Small intestine (tissue), 7 donors: Measurements from ENCODE around the gene MYOM3. TPM values are rescaled to one million over a fixed set of nuclear protein-coding genes. Genes with fewer than 3 reads are reported as not detected.

Experiments used
- DNase-seq, 2 donors: peaks; one replicate each; pipeline versions ENCODE4 v3.0.0 to v3.0.0-alpha.2; 2013
- FAIRE-seq: peaks from 2 replicates; lab custom pipeline; 2012; peaks lifted over from hg19 to GRCh38; lab: Jason Lieb, UNC
- H3K27ac ChIP-seq, 3 donors: one replicate each; pipeline ENCODE4 v1.5.1; 2013; ENCODE audit warnings: low read length in 2 of 3, mild to moderate bottlenecking in 2 of 3, control low read depth in 1 of 3, inconsistent platforms in 1 of 3, low read depth in 1 of 3, moderate library complexity in 1 of 3
- H3K27me3 ChIP-seq, 3 donors: one replicate each; pipeline ENCODE4 v1.6.1; 2013; ENCODE audit warnings: low read length in 3 of 3, inconsistent platforms in 1 of 3; ENCODE audit not compliant: control insufficient read depth in 3 of 3, insufficient read depth in 3 of 3
- H3K36me3 ChIP-seq, 3 donors: one replicate each; pipeline ENCODE4 v1.6.1; 2013; ENCODE audit warnings: low read length in 3 of 3, inconsistent platforms in 1 of 3, low read depth in 1 of 3, mild to moderate bottlenecking in 1 of 3, moderate library complexity in 1 of 3; ENCODE audit not compliant: control insufficient read depth in 3 of 3, insufficient read depth in 2 of 3
- H3K4me1 ChIP-seq, 3 donors: one replicate each; pipeline ENCODE4 v1.6.1; 2013; ENCODE audit warnings: low read length in 2 of 3, inconsistent platforms in 1 of 3, low read depth in 1 of 3, mild to moderate bottlenecking in 1 of 3, moderate library complexity in 1 of 3; ENCODE audit not compliant: control insufficient read depth in 3 of 3, insufficient read depth in 2 of 3
- H3K4me3 ChIP-seq, 3 donors: one replicate each; pipeline ENCODE4 v1.5.1; 2013; ENCODE audit warnings: low read length in 3 of 3, control low read depth in 1 of 3, inconsistent platforms in 1 of 3, low read depth in 1 of 3, mild to moderate bottlenecking in 1 of 3, moderate library complexity in 1 of 3
- H3K9me3 ChIP-seq, 2 donors: one replicate each; pipeline ENCODE4 v1.6.1; 2013; ENCODE audit warnings: low read depth in 1 of 2, low read length in 1 of 2; ENCODE audit not compliant: control insufficient read depth in 2 of 2, insufficient read depth in 1 of 2
- WGBS, 3 donors: extraction: QIAGEN DNeasy Blood & Tissue Kit; methylation state at CpG; one replicate each; pipeline ENCODE4 v1.1.7; 2013; 5-methylcytosine and 5-hydroxymethylcytosine counted together
- polyA plus RNA-seq, 4 donors: library from polyadenylated mRNA; stranded (reverse) in 3 of 4; unstranded in 1 of 4; fragments of 200-250 nt in 3 of 4; fragments of 120-200 nt in 1 of 4; gene quantifications; one replicate each; pipeline versions ENCODE4 v1.2.1 to v1.2.3, GENCODE V29; 2013
- donor health status: healthy with polysubstance abuse.
- donor health status: control.
- donor health status: control.
- donor health status: Bipolar disorder and iron deficiency.
- donor health status: healthy.

Gene MYOM3
- polyA plus RNA-seq, 4 donors = 1.7 to 84.8 (median 5.7) TPM

DNA sequence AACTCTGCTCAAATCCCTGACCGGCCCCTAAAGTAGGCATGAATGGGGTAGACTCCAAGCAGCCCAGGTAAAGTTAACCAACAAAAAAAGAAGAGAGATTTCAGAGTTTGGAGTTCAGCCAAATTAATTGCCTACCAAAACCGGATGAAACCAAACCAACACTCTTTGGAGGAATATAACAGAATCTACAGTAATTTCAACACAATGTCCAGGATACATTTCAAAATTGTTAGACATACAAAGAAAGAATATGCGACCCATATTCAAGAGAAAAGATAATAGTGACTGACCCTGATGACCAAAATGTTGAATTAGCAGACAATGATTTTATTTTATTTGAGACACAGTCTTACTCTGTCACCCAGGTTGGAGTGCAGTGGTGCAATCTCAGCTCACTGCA is 18.4 kb upstream of the MYOM3 start:
- H3K4me1 ChIP-seq = no peaks in the 10 kb centered on the region
- H3K36me3 ChIP-seq = peaks cover 5 to 64% (median 28%) of the 10 kb centered on the region in 3 donors
- H3K27ac ChIP-seq = no peak overlapping the region
- no peak for FAIRE-seq
- H3K27me3 ChIP-seq = no peaks in the 10 kb centered on the region
- WGBS, 3 donors = 81 to 85% (median 81%) methylated on average over 3 of the region's 3 CpGs
- H3K9me3 ChIP-seq = peaks cover 0 to 7% of the 10 kb centered on the region in 2 donors
- no peak overlapping the region for H3K4me3 ChIP-seq
- DNase-seq = no peak

DNA sequence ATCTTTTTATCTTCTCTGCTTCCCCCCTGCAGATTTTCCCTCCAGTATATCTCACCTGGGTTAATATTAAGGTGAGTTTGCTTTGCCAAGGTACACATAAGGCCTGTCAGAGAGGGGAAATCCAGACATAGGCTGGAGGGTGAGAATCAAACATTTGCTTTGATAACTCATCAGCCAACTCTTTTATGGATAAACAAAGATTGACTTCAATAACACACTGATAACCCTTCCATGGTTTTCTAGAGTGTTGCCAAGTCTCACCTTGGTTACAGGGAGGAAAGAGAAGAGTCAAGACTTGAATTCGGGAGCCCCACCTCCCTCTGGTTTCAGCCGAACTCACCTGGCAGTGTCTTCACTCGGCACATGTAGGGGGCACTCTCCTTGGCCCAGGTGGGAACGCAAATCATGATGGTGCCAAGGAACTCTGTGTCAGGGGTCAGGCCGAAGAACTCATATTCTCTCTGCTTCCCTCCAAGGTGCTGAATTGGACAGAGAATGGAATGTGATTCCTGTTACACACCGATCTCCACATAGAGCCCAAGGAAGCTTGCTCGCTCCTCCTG is 15.9 kb upstream of the MYOM3 start:
- Histone ChIP-seq H3K36me3 (peaks cover 5 to 77% (median 26%) of the 10 kb centered on the region in 3 donors), H3K27ac (no peak overlapping the region), H3K4me1 (no peaks in the 10 kb centered on the region), H3K27me3 (no peaks in the 10 kb centered on the region), H3K4me3 (no peak overlapping the region), H3K9me3 (peaks cover 0 to 7% of the 10 kb centered on the region in 2 donors)
- no peak for DNase-seq
- FAIRE-seq = no peak
- 60 to 83% (median 74%) methylated on average over 7 of the region's 7 CpGs for WGBS, 3 donors

DNA sequence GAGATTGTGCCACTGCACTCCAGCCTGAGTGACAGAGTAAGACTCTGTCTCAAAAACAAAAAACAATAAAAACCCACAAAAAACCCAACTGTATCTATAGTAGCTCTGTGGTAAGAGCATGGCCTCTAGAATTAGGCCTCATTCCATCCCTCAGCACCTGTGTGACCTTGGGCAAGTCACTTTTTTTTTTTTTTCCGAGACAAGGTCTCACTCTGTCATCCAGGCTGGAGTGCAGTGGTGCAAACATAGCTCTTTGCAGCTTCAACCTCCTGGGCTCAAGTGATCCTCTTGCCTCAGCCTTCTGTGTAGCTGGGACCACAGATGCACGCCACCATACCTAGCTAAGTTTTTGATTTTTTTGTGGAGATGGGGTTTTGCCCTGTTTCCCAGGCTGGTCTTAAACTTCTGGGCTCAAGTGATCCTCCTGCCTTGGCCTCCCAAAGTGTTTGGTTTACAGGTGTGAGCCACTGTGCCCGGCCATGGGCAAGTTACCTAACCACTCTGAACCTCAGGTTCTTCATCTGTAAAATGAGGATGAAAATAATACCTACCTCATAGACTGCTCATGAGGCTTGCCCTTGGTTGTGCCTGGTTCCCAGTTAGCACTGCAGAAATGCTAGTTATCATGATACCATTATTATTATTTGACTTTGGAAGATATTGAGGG is 15.3 kb upstream of the MYOM3 start:
- DNase-seq = no peak

DNA sequence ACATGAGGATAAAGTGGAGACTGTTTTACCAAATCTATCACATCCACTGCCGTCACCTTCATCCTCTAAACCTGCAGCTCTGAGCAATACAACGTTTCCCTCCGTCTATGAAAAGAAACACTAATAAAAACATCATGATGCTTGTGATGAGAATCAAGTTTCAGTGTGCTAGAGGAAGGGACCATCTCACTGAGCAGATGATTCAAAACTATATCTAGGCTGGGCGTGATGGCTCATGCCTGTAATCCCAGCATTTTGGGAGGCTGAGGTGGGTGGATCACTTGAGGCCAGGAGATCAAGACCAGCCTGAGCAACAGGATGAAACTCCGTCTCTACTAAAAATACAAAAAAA is 14.7 kb upstream of the MYOM3 start:
- H3K36me3 ChIP-seq = peaks cover 4 to 76% (median 24%) of the 10 kb centered on the region in 3 donors
- FAIRE-seq = no peak
- no peak overlapping the region for H3K4me3 ChIP-seq
- 77 to 84% (median 82%) methylated on average over 5 of the region's 5 CpGs for WGBS, 3 donors
- H3K9me3 ChIP-seq = peaks cover 0 to 7% of the 10 kb centered on the region in 2 donors
- H3K4me1 ChIP-seq = peaks cover 0 to 5% (median 0%) of the 10 kb centered on the region in 3 donors
- H3K27me3 ChIP-seq = no peaks in the 10 kb centered on the region
- H3K27ac ChIP-seq = no peak overlapping the region
- DNase-seq = no peak

More for the DNA sequence above, 15.3 kb upstream of the MYOM3 start:
- Histone ChIP-seq H3K27me3 (no peaks in the 10 kb centered on the region), H3K36me3 (peaks cover 5 to 77% (median 26%) of the 10 kb centered on the region in 3 donors), H3K4me3 (no peak overlapping the region), H3K9me3 (peaks cover 0 to 7% of the 10 kb centered on the region in 2 donors), H3K4me1 (no peaks in the 10 kb centered on the region), H3K27ac (no peak overlapping the region)
- 61 to 84% (median 83%) methylated on average over 3 of the region's 3 CpGs for WGBS, 3 donors
- no peak for FAIRE-seq

DNA sequence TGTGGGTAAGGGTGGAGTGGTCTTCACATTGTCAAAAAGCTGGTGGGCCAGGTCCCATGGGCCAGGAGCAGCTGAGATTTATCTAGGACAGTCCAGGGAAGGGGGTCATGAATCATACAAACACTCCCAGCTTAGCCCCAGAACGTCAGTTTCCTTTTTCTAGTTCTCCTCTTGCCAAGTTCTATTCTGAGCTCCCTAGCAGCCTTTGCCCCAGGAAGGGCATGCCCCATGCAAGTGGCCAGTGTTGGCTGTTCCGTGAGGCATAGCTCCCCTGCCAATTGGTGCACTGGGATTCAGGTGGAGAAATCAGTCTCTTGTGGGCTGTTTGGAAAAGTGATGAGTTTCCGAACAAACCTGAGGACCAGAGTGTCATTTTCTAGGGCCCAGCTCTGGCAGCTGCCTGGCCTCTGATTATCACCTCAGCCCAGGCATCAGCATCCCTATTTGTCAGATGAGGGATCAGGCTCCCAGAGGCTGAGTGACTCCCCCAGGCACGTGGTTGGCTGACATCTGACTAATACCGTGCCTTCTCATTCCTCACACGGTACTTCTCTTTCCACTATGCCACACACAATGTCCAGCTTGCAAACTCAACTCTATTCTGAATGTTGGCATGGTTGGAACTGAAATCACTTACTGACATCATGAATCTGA is 14.2 kb upstream of the MYOM3 start:
- peaks cover 2 to 80% (median 26%) of the 10 kb centered on the region in 3 donors for H3K36me3 ChIP-seq
- no peaks in the 10 kb centered on the region for H3K27me3 ChIP-seq
- peaks cover 0 to 10% (median 0%) of the 10 kb centered on the region in 3 donors for H3K4me1 ChIP-seq
- no peak overlapping the region for H3K27ac ChIP-seq
- H3K9me3 ChIP-seq = peaks cover 0 to 7% of the 10 kb centered on the region in 2 donors
- no peak for FAIRE-seq
- no peak for DNase-seq
- H3K4me3 ChIP-seq = no peak overlapping the region
- WGBS, 3 donors = 46 to 71% (median 54%) methylated on average over 6 of the region's 6 CpGs

DNA sequence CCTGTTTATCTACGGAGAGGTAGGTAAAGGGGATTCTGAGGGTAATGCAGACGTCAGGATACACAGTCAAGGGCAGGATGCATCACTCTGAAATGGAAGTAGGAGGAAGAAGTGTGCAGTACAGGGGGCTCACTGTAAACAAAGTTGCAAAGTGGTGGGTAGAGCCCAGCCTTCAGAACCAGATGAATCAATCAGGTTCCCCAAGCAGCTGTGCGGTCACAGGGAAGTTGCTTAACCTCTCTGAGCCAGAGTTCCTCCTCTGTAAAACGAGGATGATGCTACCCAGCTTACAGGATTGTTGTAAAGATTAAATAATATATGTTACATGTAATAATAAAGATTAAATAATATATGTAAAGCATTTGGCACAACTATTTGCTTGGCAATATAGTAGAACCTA is 13.5 kb upstream of the MYOM3 start:
- peaks cover 0 to 17% (median 0%) of the 10 kb centered on the region in 3 donors for H3K4me1 ChIP-seq
- peaks cover 2 to 83% (median 26%) of the 10 kb centered on the region in 3 donors for H3K36me3 ChIP-seq
- H3K9me3 ChIP-seq = peaks cover 0 to 3% of the 10 kb centered on the region in 2 donors
- DNase-seq = no peak
- no peak for FAIRE-seq
- 72 to 93% (median 78%) methylated on average over 4 of the region's 4 CpGs for WGBS, 3 donors
- H3K4me3 ChIP-seq = no peak overlapping the region
- no peak overlapping the region for H3K27ac ChIP-seq
- no peaks in the 10 kb centered on the region for H3K27me3 ChIP-seq

DNA sequence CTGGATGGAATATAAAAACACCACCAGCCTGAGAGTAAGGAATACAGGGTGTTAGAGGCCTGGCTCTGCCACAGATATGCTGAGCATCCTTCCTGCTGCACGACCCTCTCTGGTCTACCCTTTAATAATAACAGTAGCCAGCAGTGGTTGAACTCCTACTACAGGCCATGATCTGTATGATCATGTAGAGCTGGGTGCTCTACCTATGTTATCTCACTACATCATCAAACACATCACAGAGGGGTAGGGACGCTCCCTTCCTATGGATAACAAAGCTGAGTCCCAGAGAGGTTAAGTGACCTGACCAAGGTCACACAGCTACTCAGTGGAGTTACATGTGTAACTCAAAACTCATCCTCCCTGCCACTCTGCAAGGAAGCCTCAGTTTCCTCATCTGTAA is 13.0 kb upstream of the MYOM3 start:
- DNase-seq (no peak), FAIRE-seq (no peak)
- Histone ChIP-seq H3K4me3 (no peak overlapping the region), H3K9me3 (no peaks in the 10 kb centered on the region), H3K27me3 (no peaks in the 10 kb centered on the region), H3K36me3 (peaks cover 2 to 81% (median 23%) of the 10 kb centered on the region in 3 donors), H3K4me1 (peaks cover 0 to 21% (median 0%) of the 10 kb centered on the region in 3 donors), H3K27ac (no peak overlapping the region)
- 65 to 83% (median 79%) methylated on average over 2 of the region's 2 CpGs for WGBS, 3 donors

DNA sequence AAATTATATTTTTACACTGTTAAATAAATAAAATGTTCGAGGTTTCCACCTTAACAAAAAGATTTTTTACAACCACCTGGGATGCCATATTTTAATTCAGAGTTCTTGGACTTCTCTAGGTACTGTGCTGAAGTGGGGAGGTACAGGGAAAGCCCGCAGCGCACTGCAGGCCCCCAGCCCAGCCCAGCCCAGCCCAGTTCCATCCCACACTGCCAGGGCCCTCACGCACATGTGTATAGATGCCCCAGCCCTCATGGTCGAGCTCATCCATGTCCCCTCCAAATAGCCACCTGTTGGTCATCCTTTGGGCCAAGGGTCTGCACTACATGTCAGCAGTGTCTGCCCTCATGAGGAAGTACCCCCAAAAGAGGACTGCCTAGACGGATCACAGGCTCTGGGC is 11.7 kb upstream of the MYOM3 start:
- FAIRE-seq (no peak), DNase-seq (no peak)
- H3K36me3 ChIP-seq = peaks cover 2 to 84% (median 20%) of the 10 kb centered on the region in 3 donors
- WGBS, 3 donors = 87 to 90% (median 89%) methylated on average over 6 of the region's 6 CpGs
- H3K4me3 ChIP-seq = no peak overlapping the region
- H3K27me3 ChIP-seq = no peaks in the 10 kb centered on the region
- H3K4me1 ChIP-seq = peaks cover 0 to 35% (median 10%) of the 10 kb centered on the region in 3 donors
- no peaks in the 10 kb centered on the region for H3K9me3 ChIP-seq
- no peak overlapping the region for H3K27ac ChIP-seq
